LNCAP (cell line): ENCODE results near the gene PCGF1.

Source experiments
- CTCF ChIP-seq: fragments of 450-650 bp; IDR thresholded peaks from 2 replicates; pipeline ENCODE4 v1.5.1; 2017; ENCODE audit warnings: mild to moderate bottlenecking

Gene PCGF1

DNA sequence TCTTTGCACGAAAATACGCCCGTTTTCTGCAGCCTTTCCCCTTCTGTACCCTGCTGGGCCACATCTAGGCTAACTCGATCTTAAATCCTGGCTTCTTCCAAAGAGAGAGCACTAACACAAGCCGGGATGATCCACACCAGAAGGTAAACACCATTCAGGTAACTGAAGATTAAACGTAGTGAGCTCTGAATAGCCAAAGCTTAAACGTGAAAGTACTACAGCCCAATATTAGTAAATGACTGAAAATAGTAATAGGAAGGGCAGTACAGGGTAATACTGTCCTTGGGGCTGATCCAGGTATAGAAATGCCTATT lies 34.6 kb downstream of the PCGF1 start:
- no peak for TF ChIP-seq CTCF

GRCh38 chr2:74472086-74472944 lies 35.2 kb downstream of the PCGF1 start, which contains the start of gene MRPL53:
TSS of gene MRPL53 (minus strand) at chr2:74472680. CDS start at chr2:74472660, 20 bp downstream.
- no peak for TF ChIP-seq CTCF

- no peak for TF ChIP-seq CTCF
Observed at GRCh38 chr2:74471332-74472065, 36.0 kb downstream of the PCGF1 start.

DNA sequence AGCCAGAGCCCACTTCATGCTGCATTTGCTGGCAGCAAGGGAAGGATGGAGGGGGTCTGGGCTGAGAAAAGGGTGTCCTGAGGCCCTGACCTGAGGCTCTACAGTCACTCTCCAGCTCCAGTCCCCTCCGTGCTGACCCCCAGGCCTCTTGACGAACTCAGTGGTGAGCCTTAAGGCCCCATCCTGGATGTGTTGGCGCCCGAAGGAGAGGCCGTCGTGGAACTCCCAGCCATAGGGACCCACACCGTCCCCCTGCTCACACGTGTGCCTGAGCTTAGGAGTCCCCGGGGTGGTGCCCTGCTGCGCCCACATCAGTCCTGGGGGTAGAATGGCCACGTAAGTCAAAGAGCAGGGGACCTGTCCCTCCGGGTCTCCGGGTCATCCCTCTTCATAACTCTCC lies 43.1 kb downstream of the PCGF1 start:
- TF ChIP-seq CTCF: no peak

GRCh38 chr2:74462786-74463105 lies 44.7 kb downstream of the PCGF1 start:
- TF ChIP-seq CTCF: no peak

GRCh38 chr2:74462054-74462785 lies 45.3 kb downstream of the PCGF1 start:
- no peak for TF ChIP-seq CTCF

DNA sequence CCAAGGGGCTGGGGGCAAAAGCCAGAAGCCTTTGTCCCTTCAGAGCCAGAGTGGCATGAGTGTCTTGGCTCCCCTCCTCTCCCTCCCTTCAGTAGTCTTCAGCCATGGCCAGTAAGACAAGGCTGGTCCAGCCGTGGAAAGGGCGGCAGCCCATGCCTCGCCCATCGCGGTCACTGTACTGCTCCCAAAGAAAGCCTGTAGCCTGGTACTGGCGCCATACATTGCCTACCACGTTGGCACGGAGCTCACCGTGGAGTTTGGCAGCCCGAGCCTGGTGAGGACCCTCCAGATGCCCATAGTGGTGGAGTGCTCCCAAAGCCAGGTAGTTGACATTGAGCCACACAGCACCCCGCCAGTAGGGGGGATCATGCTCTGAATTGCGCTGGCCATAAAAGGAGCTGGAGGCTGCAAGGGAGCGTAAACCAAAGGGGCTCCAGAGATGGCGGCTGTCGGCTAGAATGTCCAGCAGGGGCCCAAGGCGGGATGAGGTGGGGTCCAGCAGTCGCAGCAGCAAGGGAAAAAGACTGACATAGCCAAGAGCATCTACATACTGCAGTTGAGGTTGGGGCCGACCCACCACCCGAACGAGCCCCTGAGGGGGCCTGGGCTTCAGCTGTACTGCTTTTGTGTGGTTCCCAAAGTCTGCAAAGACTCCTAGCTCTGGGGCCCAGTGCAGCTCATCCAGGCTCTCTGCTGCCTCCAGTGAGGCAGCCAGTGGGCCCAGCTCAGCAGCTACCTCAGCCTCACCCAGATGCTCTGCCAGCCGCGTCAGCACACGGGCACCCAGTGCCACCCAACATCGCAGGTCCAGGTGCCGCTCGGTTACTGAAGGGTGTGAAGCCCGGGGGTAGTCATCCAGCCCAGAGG lies 46.1 kb downstream of the PCGF1 start:
- no peak for TF ChIP-seq CTCF
